K562 (cell line): ENCODE data around the gene CCDC7. TPM values are rescaled to one million over a fixed set of nuclear protein-coding genes. Genes with fewer than 3 reads are reported as not detected.

Experiments used
- ATAC-seq: fragments of 200-7000 bp; cut with Tn5 transposase; 3 replicates; pipeline ENCODE4 v1.9.1; 2020; ENCODE audit warnings: moderate library complexity
- BruUV-seq: library from RNA; stranded (reverse); fragments of 400-500 nt; replicated peaks from 2 replicates; lab custom pipeline; 2021; lab: Mats Ljungman, UMichigan
- CTCF ChIA-PET: fragments of 300-600 bp; formaldehyde crosslinking; extraction: SDS; loops from one replicate; lab custom pipeline; 2021; ENCODE audit warnings: low intra/inter-chr PET ratio; lab: Yijun Ruan, JAX
- POLR2A ChIA-PET: fragments of 300-600, 350-650 bp; sonication (Branson Sonifier 250); formaldehyde crosslinking; extraction: SDS; loops from one replicate; lab custom pipeline; 2021; ENCODE audit warnings: antibody characterized with exemption, inconsistent platforms; lab: Yijun Ruan, JAX
- DNase-seq, 4 experiments: peaks; one replicate each; pipeline versions ENCODE4 v3.0.0 to v3.0.0-alpha.2; 2011 to 2018; ENCODE audit warnings: low spot score in 3 of 4, mixed read lengths in 3 of 4; ENCODE audit errors: extremely low read depth in 1 of 4
- FAIRE-seq: peaks from 2 replicates; lab custom pipeline; 2011; peaks lifted over from hg19 to GRCh38; lab: Jason Lieb, UNC
- H2AFZ ChIP-seq: 2 replicates; pipeline ENCODE4 v1.6.0; 2011; ENCODE audit warnings: low read depth, low read length, control low read depth, inconsistent platforms
- H3K27ac ChIP-seq: fragments of 200-600 bp; 3 replicates; pipeline ENCODE4 v1.8.0; 2011; ENCODE audit warnings: low read depth, mild to moderate bottlenecking, control low read depth, inconsistent platforms, low read length, moderate library complexity, mixed read lengths; ENCODE audit errors: extremely low read depth
- H3K27me3 ChIP-seq, 2 experiments: fragments of 300-600 bp in 1 of 2; 2 replicates in 1 of 2; 3 replicates in 1 of 2; pipeline versions ENCODE4 v1.6.0 to v1.8.0; 2011; ENCODE audit warnings: inconsistent platforms in 2 of 2, low read length in 2 of 2, mild to moderate bottlenecking in 1 of 2, mixed read lengths in 1 of 2, moderate library complexity in 1 of 2; ENCODE audit not compliant: control insufficient read depth in 2 of 2, insufficient read depth in 2 of 2
- H3K36me3 ChIP-seq: fragments of 300-600 bp; 3 replicates; pipeline ENCODE4 v1.8.0; 2011; ENCODE audit warnings: mild to moderate bottlenecking, low read length, inconsistent platforms; ENCODE audit not compliant: control insufficient read depth, insufficient read depth
- H3K4me1 ChIP-seq, 2 experiments: fragments of 200-600 bp in 1 of 2; replicated peaks in 1 of 2; 2 replicates in 1 of 2; 3 replicates in 1 of 2; pipeline versions ENCODE4 v1.5.1 to v1.8.0; 2011; ENCODE audit warnings: inconsistent platforms in 2 of 2, low read length in 2 of 2, mild to moderate bottlenecking in 1 of 2, mixed read lengths in 1 of 2, moderate library complexity in 1 of 2; ENCODE audit not compliant: control insufficient read depth in 2 of 2, insufficient read depth in 2 of 2
- H3K4me2 ChIP-seq: 2 replicates; pipeline ENCODE4 v1.6.1; 2011; ENCODE audit warnings: low read length, control low read depth, inconsistent platforms, mixed read lengths; ENCODE audit not compliant: insufficient read depth
- H3K4me3 ChIP-seq: fragments of 200-600 bp; sonication (generic), shearing (Covaris generic); 2 replicates; pipeline ENCODE4 v1.5.1; 2016; ENCODE audit warnings: control low read depth, inconsistent platforms
- H3K79me2 ChIP-seq: fragments of 200-600 bp; 3 replicates; pipeline ENCODE4 v1.8.0; 2011; ENCODE audit warnings: low read length, inconsistent platforms; ENCODE audit not compliant: control insufficient read depth, insufficient read depth
- H3K9ac ChIP-seq, 2 experiments: 2 replicates each; pipeline versions ENCODE4 v1.6.0 to v1.6.1; 2011; ENCODE audit warnings: low read depth in 2 of 2, low read length in 2 of 2, control low read depth in 1 of 2, inconsistent platforms in 1 of 2, mild to moderate bottlenecking in 1 of 2, mixed read lengths in 1 of 2; ENCODE audit not compliant: insufficient read depth in 1 of 2
- H3K9me1 ChIP-seq: one replicate; pipeline ENCODE4 v1.6.0; 2011; ENCODE audit warnings: inconsistent platforms, mild to moderate bottlenecking, low read length, moderate library complexity; ENCODE audit not compliant: control insufficient read depth, insufficient read depth
- H3K9me3 ChIP-seq: replicated peaks from 2 replicates; pipeline ENCODE4 v1.5.1; 2011; ENCODE audit warnings: low read depth, low read length, inconsistent platforms; ENCODE audit not compliant: control insufficient read depth, insufficient read depth
- H4K20me1 ChIP-seq: replicated peaks from 2 replicates; pipeline ENCODE4 v1.6.1; 2011; ENCODE audit warnings: low read length, inconsistent platforms, mixed read lengths; ENCODE audit not compliant: control insufficient read depth, insufficient read depth
- ASH1L ChIP-seq: fragments of 450-650 bp; IDR thresholded peaks from 2 replicates; pipeline ENCODE4 v1.6.1; 2018; ENCODE audit warnings: borderline replicate concordance, mild to moderate bottlenecking, low read depth; ENCODE audit not compliant: partially characterized antibody
- DLX4 ChIP-seq: fragments of 250-450 bp; sonication (Bioruptor Pico); IDR thresholded peaks from 2 replicates; pipeline ENCODE4 v1.6.1; 2021; ENCODE audit warnings: mild to moderate bottlenecking
- GABPA ChIP-seq: fragments of 200-800 bp; sonication (Bioruptor generic); conservative IDR thresholded peaks from 2 replicates; pipeline ENCODE4 v1.6.1; 2016; ENCODE audit warnings: low read depth, missing genetic modification characterization, missing compliant biosample characterization
- GTF2F1 ChIP-seq: IDR thresholded peaks from 2 replicates; pipeline ENCODE4 v1.6.1; 2011; ENCODE audit warnings: low read depth, low read length, improper control_type of control experiment
- KAT8 ChIP-seq: fragments of 450-650 bp; IDR thresholded peaks from 2 replicates; pipeline ENCODE4 v1.6.1; 2016; ENCODE audit warnings: low read depth, mild to moderate bottlenecking
- RHOXF2B ChIP-seq: fragments of 250-450 bp; sonication (Bioruptor Pico); conservative IDR thresholded peaks from 2 replicates; pipeline ENCODE4 v1.5.1; 2021
- XRCC3 ChIP-seq: fragments of 450-650 bp; IDR thresholded peaks from 2 replicates; pipeline ENCODE4 v1.6.1; 2017; ENCODE audit warnings: mild to moderate bottlenecking, moderate library complexity
- ZBTB11 ChIP-seq, 3 experiments: fragments of 200-800 bp in 1 of 3; fragments of 250-450 bp in 1 of 3; fragments of 450-650 bp in 1 of 3; sonication (Bioruptor Pico) in 1 of 3; sonication (Bioruptor generic) in 1 of 3; formaldehyde crosslinking in 1 of 3; IDR thresholded peaks; 2 replicates each; pipeline versions ENCODE4 v1.6.1 to v1.8.0; 2016 to 2022; ENCODE audit warnings: mild to moderate bottlenecking in 2 of 3, missing genetic modification characterization in 2 of 3, missing compliant biosample characterization in 1 of 3, moderate library complexity in 1 of 3
- ZBTB7A ChIP-seq: IDR thresholded peaks from 2 replicates; pipeline ENCODE4 v1.6.1; 2011; ENCODE audit warnings: low read depth, mild to moderate bottlenecking, low read length, moderate library complexity, borderline replicate concordance; ENCODE audit not compliant: control insufficient read depth
- ZFP30 ChIP-seq: fragments of 250-450 bp; sonication (Bioruptor Pico); IDR thresholded peaks from 2 replicates; pipeline ENCODE4 v1.8.0; 2022; ENCODE audit warnings: moderate library complexity, mild to moderate bottlenecking, inconsistent platforms, borderline replicate concordance
- ZNF75A ChIP-seq: fragments of 450-650 bp; formaldehyde crosslinking; IDR thresholded peaks from 2 replicates; pipeline ENCODE4 v1.4.0; 2020; ENCODE audit warnings: mild to moderate bottlenecking
- WGBS: fragments of 100-300 bp; shearing (Covaris generic); methylation state at CpG from one replicate; pipeline ENCODE4 v1.1.6; 2016; ENCODE audit warnings: low coverage, mixed read lengths; ENCODE audit not compliant: insufficient coverage; ENCODE audit errors: missing lambda C conversion rate; 5-methylcytosine and 5-hydroxymethylcytosine counted together
- in situ Hi-C: fragments of 300-500 bp; cut with MboI; formaldehyde crosslinking; loops from 4 replicates; pipeline ENCODE4 v1.15.0; 2018; ENCODE audit warnings: inconsistent platforms, mixed read lengths
- intact Hi-C: fragments of 100-400 bp; cut with micrococcal nuclease; formaldehyde crosslinking; loops from 2 replicates; pipeline ENCODE4 v1.14.2; 2022
- polyA plus RNA-seq, 8 experiments: library from polyadenylated mRNA; depleted of rRNA in 4 of 8; stranded (reverse) in 5 of 8; unstranded in 3 of 8; fragments of >200 nt; fragmentation: Nextera tagmentation in 2 of 8; fragmentation: Illumina TruSeq in 1 of 8; extraction: Ambion mirVana in 2 of 8; extraction: Trizol in 1 of 8; gene quantifications; 2 replicates each; pipeline versions ENCODE4 v1.2.1 to v1.2.3, GENCODE V29; 2011 to 2014; ENCODE audit warnings: inconsistent platforms in 1 of 8, missing spikeins in 1 of 8
- total RNA-seq, 7 experiments: library from RNA; depleted of rRNA in 6 of 7; stranded (reverse); fragments of >200 nt in 6 of 7; fragmentation: Illumina TruSeq in 2 of 7; extraction: Trizol in 2 of 7; gene quantifications; 2 replicates each; pipeline versions ENCODE4 v1.2.1 to v1.2.3, GENCODE V29; 2011 to 2021; ENCODE audit warnings: low replicate concordance in 1 of 7
- TF ChIP-seq, protein P1 (sequence below): fragments of 450-650 bp; IDR thresholded peaks from 2 replicates; pipeline ENCODE4 v1.7.1; 2018; ENCODE audit warnings: mild to moderate bottlenecking, low read depth; ENCODE audit not compliant: partially characterized antibody
- TF ChIP-seq, protein P2 (sequence below): fragments of 250-450 bp; sonication (Bioruptor Pico); IDR thresholded peaks from 2 replicates; pipeline ENCODE4 v1.4.0; 2020

CCDC7 gene
- total and polyA plus RNA-seq, 9 of the 15 experiments (the other 6 are each of a cell fraction or from before 2014, with no cell fraction given) = 1.5 to 6.6 (median 2.7) TPM

DNA sequence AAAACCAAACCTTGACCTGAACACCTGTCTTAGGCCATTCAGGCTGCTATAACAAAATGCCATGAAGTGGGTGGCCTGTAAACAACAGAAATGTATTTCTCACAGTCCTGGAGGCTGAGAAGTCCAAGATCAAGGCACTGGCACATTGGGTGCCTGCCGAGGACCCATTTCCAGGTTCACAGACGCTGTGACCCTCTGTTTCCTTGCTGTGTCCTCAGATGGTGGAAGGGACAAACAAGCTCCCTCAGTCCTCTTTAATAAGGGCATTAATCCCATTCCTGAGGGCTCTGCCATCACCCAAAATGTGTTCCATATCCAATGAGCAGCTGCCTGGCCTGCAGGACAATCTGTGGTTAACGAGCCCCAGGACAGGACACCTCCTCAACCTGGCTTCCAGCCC is 444.5 kb downstream of the CCDC7 start:
- no TSS peak for BruUV-seq
- H3K27ac ChIP-seq = no peak overlapping the region
- ATAC-seq = no peak
- no peak for DNase-seq
- no peak overlapping the region for H3K4me2 ChIP-seq
- TF ChIP-seq GABPA (tag) (no peak), ASH1L (no peak), XRCC3 (no peak), ZBTB7A (no peak), RHOXF2B (no peak), ZNF75A (CRISPR knock-in tag) (no peak), ZBTB11 (CRISPR knock-in tag; IDR thresholded peaks at IDR 0.05) (no peak), DLX4 (CRISPR knock-in tag) (no peak), ZFP30 (CRISPR knock-in tag) (no peak), KAT8 (no peak), GTF2F1 (no peak)
- TF ChIP-seq, protein P1, sequence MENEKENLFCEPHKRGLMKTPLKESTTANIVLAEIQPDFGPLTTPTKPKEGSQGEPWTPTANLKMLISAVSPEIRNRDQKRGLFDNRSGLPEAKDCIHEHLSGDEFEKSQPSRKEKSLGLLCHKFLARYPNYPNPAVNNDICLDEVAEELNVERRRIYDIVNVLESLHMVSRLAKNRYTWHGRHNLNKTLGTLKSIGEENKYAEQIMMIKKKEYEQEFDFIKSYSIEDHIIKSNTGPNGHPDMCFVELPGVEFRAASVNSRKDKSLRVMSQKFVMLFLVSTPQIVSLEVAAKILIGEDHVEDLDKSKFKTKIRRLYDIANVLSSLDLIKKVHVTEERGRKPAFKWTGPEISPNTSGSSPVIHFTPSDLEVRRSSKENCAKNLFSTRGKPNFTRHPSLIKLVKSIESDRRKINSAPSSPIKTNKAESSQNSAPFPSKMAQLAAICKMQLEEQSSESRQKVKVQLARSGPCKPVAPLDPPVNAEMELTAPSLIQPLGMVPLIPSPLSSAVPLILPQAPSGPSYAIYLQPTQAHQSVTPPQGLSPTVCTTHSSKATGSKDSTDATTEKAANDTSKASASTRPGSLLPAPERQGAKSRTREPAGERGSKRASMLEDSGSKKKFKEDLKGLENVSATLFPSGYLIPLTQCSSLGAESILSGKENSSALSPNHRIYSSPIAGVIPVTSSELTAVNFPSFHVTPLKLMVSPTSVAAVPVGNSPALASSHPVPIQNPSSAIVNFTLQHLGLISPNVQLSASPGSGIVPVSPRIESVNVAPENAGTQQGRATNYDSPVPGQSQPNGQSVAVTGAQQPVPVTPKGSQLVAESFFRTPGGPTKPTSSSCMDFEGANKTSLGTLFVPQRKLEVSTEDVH = no peak
- TF ChIP-seq, protein P2, sequence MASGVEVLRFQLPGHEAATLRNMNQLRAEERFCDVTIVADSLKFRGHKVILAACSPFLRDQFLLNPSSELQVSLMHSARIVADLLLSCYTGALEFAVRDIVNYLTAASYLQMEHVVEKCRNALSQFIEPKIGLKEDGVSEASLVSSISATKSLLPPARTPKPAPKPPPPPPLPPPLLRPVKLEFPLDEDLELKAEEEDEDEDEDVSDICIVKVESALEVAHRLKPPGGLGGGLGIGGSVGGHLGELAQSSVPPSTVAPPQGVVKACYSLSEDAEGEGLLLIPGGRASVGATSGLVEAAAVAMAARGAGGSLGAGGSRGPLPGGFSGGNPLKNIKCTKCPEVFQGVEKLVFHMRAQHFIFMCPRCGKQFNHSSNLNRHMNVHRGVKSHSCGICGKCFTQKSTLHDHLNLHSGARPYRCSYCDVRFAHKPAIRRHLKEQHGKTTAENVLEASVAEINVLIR (CRISPR knock-in tag) = no peak
- TF ChIP-seq, all 486 proteins: peak for 0
- intact Hi-C loops = no loop called here
- Histone ChIP-seq H3K9ac (no peak overlapping the region), H4K20me1 (no peaks in the 10 kb centered on the region), H3K27me3 (no peaks in the 10 kb centered on the region; a peak in 2 of 5 replicates), H3K36me3 (no peaks in the 10 kb centered on the region), H3K4me3 (no peak overlapping the region), H3K4me1 (no peaks in the 10 kb centered on the region; a peak in 2 of 5 replicates), H2AFZ (no peak overlapping the region), H3K9me3 (no peaks in the 10 kb centered on the region), H3K79me2 (no peaks in the 10 kb centered on the region), H3K9me1 (no peaks in the 10 kb centered on the region)
- FAIRE-seq = no peak
- POLR2A ChIA-PET = interaction anchor here (1.8 kb wide), 1 partner anchor 36 kb away, joined by 5 read pairs; no protein-coding TSS in a partner anchor
- CTCF ChIA-PET = no interaction called here
- in situ Hi-C loops = no loop called here
- WGBS = 21% methylated on average over 3 of the region's 3 CpGs
